ENCODE data around the gene ANKS1A. TPM values are rescaled to one million over a fixed set of nuclear protein-coding genes. Genes with fewer than 3 reads are reported as not detected.

Gene ANKS1A
- polyA plus RNA-seq, 3 donors, result 47.3 to 49.9 (median 47.6) TPM

- no peak for DNase-seq
Observed at GRCh38 chr6:35084041-35084491, 195.0 kb downstream of the ANKS1A start.

- DNase-seq, result no peak
Observed at GRCh38 chr6:35084511-35085203, 195.6 kb downstream of the ANKS1A start.

GRCh38 chr6:35085359-35086281, 196.6 kb downstream of the ANKS1A start:
- DNase-seq, result no peak

- DNase-seq, result no peak
Observed at GRCh38 chr6:35086282-35086632, 197.2 kb downstream of the ANKS1A start.

- DNase-seq, result no peak
Observed at GRCh38 chr6:35086636-35087360, 197.7 kb downstream of the ANKS1A start.

GRCh38 chr6:35087361-35088280, 198.6 kb downstream of the ANKS1A start:
- DNase-seq, result no peak

- DNase-seq, result no peak
Observed at GRCh38 chr6:35088281-35089215, 199.5 kb downstream of the ANKS1A start.

GRCh38 chr6:35089216-35089934, 200.3 kb downstream of the ANKS1A start:
- no peak for DNase-seq

GRCh38 chr6:35089935-35090505, 201.0 kb downstream of the ANKS1A start:
- DNase-seq, result no peak

GRCh38 chr6:35090734-35091133, 201.7 kb downstream of the ANKS1A start:
- no peak for DNase-seq

GRCh38 chr6:35091346-35092083, 202.5 kb downstream of the ANKS1A start:
- no peak for DNase-seq

GRCh38 chr6:35092362-35093117, 203.5 kb downstream of the ANKS1A start:
- DNase-seq, result no peak

GRCh38 chr6:35093118-35093445, 204.0 kb downstream of the ANKS1A start:
- DNase-seq, result no peak

- DNase-seq, result no peak
Observed at GRCh38 chr6:35093783-35094182, 204.7 kb downstream of the ANKS1A start.

GRCh38 chr6:35094183-35094582, 205.1 kb downstream of the ANKS1A start:
- DNase-seq, result no peak

- DNase-seq, result no peak
Observed at GRCh38 chr6:35096129-35096862, 207.2 kb downstream of the ANKS1A start.

- no peak for DNase-seq
Observed at GRCh38 chr6:35099116-35099515, 210.1 kb downstream of the ANKS1A start.
